Loucy (cell line): ENCODE results near the gene RRP1B.

Experiments used
- CTCF ChIP-seq: fragments of 200-600 bp; sonication (generic); conservative IDR thresholded peaks from 2 replicates; pipeline ENCODE4 v1.5.1; 2014; ENCODE audit warnings: mild to moderate bottlenecking, antibody characterized with exemption, low read length
- EZH2phosphoT487 ChIP-seq: fragments of 200-600 bp; IDR thresholded peaks from 2 replicates; pipeline ENCODE4 v1.6.1; 2018; ENCODE audit warnings: antibody characterized with exemption, mild to moderate bottlenecking, moderate library complexity, borderline replicate concordance

GRCh38 chr21:43728467-43729390, 69.4 kb downstream of the RRP1B start:
- TF ChIP-seq CTCF, result no peak
- no peak for TF ChIP-seq EZH2phosphoT487
